Activated T-helper 9 cell treated with anti-CD3 and anti-CD28 coated beads, Interleukin-2, amount 50 U/mL, for 16 hours (primary cell): ENCODE data around the gene C2orf80.
"Not testable (repeated sequence)": the region's sequence is repeated elsewhere in the genome, so short reads cannot be mapped to it uniquely, and the experiment has no call there.

Experiments
- DNase-seq: peaks from one replicate; pipeline ENCODE4 v3.0.0-alpha.2; 2020; ENCODE audit warnings: low read depth

C2orf80 gene

GRCh38 chr2:208179028-208179609, 10.7 kb downstream of the C2orf80 start:
- no peak for DNase-seq

- no peak for DNase-seq
Observed at GRCh38 chr2:208175840-208176153, 14.0 kb downstream of the C2orf80 start.

- DNase-seq, result peak; percentile 23
Observed at GRCh38 chr2:208175069-208175839, 14.6 kb downstream of the C2orf80 start.

GRCh38 chr2:208174144-208174543, 15.7 kb downstream of the C2orf80 start:
- no peak for DNase-seq

GRCh38 chr2:208172125-208172524, 17.7 kb downstream of the C2orf80 start:
- DNase-seq, result no peak

GRCh38 chr2:208164951-208165755, 24.7 kb downstream of the C2orf80 start:
- no peak for DNase-seq

- no peak for DNase-seq
Observed at GRCh38 chr2:208163489-208163888, 26.3 kb downstream of the C2orf80 start, which contains the start of gene CRYGA. Gene CRYGA, minus strand, starts transcription at chr2:208163589. Its CDS starts 33 bp downstream, at chr2:208163556.

GRCh38 chr2:208156439-208156838, 33.4 kb downstream of the C2orf80 start:
- no peak for DNase-seq

GRCh38 chr2:208153156-208153555, 36.7 kb downstream of the C2orf80 start:
- DNase-seq, result no peak

- no peak for DNase-seq
Observed at GRCh38 chr2:208150956-208151355, 38.9 kb downstream of the C2orf80 start.

- DNase-seq, result no peak
Observed at GRCh38 chr2:208150094-208150493, 39.7 kb downstream of the C2orf80 start.

- DNase-seq, result no peak
Observed at GRCh38 chr2:208148803-208149202, 41.0 kb downstream of the C2orf80 start.

- no peak for DNase-seq
Observed at GRCh38 chr2:208147759-208148158, 42.1 kb downstream of the C2orf80 start.

- DNase-seq, result no peak
Observed at GRCh38 chr2:208147008-208147407, 42.8 kb downstream of the C2orf80 start.

- no peak for DNase-seq
Observed at GRCh38 chr2:208146006-208146405, 43.8 kb downstream of the C2orf80 start, which contains the start of gene CRYGB. Gene CRYGB, minus strand, starts transcription at chr2:208146158. Its CDS starts 38 bp downstream, at chr2:208146120.

GRCh38 chr2:208142925-208143799, 46.7 kb downstream of the C2orf80 start:
- DNase-seq, result no peak

GRCh38 chr2:208142240-208142924, 47.4 kb downstream of the C2orf80 start:
- no peak for DNase-seq

- DNase-seq, result no peak
Observed at GRCh38 chr2:208139447-208139846, 50.4 kb downstream of the C2orf80 start.

GRCh38 chr2:208138334-208138733, 51.5 kb downstream of the C2orf80 start:
- not testable (repeated sequence) for DNase-seq

GRCh38 chr2:208136716-208137094, 53.1 kb downstream of the C2orf80 start:
- no peak for DNase-seq
